Tibial nerve (tissue), 4 donors: ENCODE results near the gene CAV1. TPM values are rescaled to one million over a fixed set of nuclear protein-coding genes. Genes with fewer than 3 reads are reported as not detected.
A peak's percentile ranks its signal among the peaks of the same experiment; 100 is the strongest.

ENCODE experiments used
- DNase-seq, 2 donors: peaks; one replicate each; pipeline ENCODE4 v3.0.0-alpha.2; 2019; ENCODE audit warnings: low spot score in 2 of 2
- H3K27ac ChIP-seq, 4 donors: fragments of 200-600 bp; sonication (generic) in 3 of 4; one replicate each; pipeline ENCODE4 v1.5.1; 2017 to 2019; ENCODE audit warnings: mild to moderate bottlenecking in 1 of 4
- H3K27me3 ChIP-seq, 2 donors: fragments of 200-600 bp; sonication (generic) in 1 of 2; one replicate each; pipeline versions ENCODE4 v1.5.1 to v1.6.0; 2017 to 2019
- H3K36me3 ChIP-seq, 3 donors: fragments of 200-600 bp; sonication (generic); one replicate each; pipeline ENCODE4 v1.5.1; 2018 to 2019
- H3K4me1 ChIP-seq, 4 donors: fragments of 200-600 bp; sonication (generic) in 3 of 4; one replicate each; pipeline ENCODE4 v1.5.1; 2017 to 2019
- H3K4me3 ChIP-seq, 4 donors: fragments of 200-600 bp; sonication (generic) in 3 of 4; one replicate each; pipeline ENCODE4 v1.5.1; 2017 to 2019; ENCODE audit warnings: mild to moderate bottlenecking in 1 of 4, moderate library complexity in 1 of 4
- H3K9me3 ChIP-seq, 4 donors: fragments of 200-600 bp; sonication (generic) in 3 of 4; one replicate each; pipeline ENCODE4 v1.5.1; 2017 to 2019
- EP300 ChIP-seq, 2 donors: sonication (generic); formaldehyde crosslinking; IDR thresholded peaks; one replicate each; pipeline ENCODE4 v1.6.1; 2017; ENCODE audit warnings: antibody characterized with exemption in 2 of 2, mild to moderate bottlenecking in 1 of 2
- POLR2A ChIP-seq, 2 donors: fragments of 450-650 bp; IDR thresholded peaks; one replicate each; pipeline ENCODE4 v1.6.1; 2017; ENCODE audit warnings: antibody characterized with exemption in 2 of 2, mild to moderate bottlenecking in 2 of 2, moderate library complexity in 2 of 2
- WGBS, 2 donors: methylation state at CpG; one replicate each; pipeline ENCODE4 v1.1.5; 2018; 5-methylcytosine and 5-hydroxymethylcytosine counted together
- total RNA-seq, 4 donors: library from RNA; depleted of rRNA; stranded (reverse); fragments of >200 nt; gene quantifications; one replicate each; pipeline ENCODE4 v1.1.0, GENCODE V29; 2016
- TF ChIP-seq, protein P1 (sequence below), 5 experiments: fragments of 200-600 bp in 3 of 5; fragments of 450-650 bp in 2 of 5; sonication (generic) in 3 of 5; IDR thresholded peaks; one replicate each; pipeline ENCODE4 v1.5.1; 2016 to 2019; ENCODE audit warnings: antibody characterized with exemption in 5 of 5, mild to moderate bottlenecking in 3 of 5, moderate library complexity in 2 of 5

CAV1 gene
- total RNA-seq, 4 donors from 2014 or later: 196 to 375 (median 312) TPM

DNA sequence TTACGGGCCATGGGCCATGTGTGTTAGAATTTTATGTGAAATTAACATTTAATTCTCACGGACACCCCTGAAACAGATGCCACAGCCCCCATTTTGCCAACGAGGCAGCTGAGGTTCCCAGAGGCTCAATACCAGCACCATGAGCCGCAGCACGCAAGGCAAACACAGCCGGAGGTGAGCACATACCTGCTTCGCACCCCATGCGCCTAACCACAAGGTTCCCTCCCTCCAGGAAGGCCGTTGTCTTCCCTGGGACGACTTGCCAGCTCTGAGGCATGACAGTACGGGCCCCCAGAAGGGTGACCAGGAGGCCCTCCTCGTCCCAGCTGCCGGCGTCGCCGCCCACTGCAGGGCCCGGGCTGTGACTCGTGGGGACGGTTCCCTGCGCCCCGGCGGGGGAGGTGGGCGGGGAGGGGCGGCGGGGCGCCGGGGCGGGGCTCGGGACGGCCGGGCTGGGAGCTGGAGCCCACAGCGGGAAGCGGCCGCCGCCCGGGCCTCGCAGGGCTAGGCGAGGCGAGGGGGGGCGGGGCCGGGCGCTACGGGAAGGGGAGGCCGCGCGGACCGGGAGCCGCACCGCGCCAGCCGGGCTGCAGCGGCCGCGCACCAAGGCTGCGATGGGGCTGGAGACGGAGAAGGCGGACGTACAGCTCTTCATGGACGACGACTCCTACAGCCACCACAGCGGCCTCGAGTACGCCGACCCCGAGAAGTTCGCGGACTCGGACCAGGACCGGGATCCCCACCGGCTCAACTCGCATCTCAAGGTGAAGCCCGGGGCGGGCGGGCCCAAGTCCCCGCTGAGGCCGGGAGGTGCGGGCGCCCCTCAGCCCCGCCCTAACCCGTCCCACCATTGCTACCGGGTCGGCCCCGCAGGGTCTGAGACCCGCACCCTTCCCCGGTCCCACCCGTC, 25.4 kb upstream of the CAV1 start, which contains the start of gene CAV2:
CAV2 (plus strand) TSS at position 571 of the 910 bp plus-strand sequence; CDS start at position 615, 44 bp downstream.
- peak; percentile 26 to 28 for DNase-seq
- no peaks in the 10 kb centered on the region for H3K36me3 ChIP-seq
- H3K27me3 ChIP-seq: no peaks in the 10 kb centered on the region
- TF ChIP-seq, protein P1, sequence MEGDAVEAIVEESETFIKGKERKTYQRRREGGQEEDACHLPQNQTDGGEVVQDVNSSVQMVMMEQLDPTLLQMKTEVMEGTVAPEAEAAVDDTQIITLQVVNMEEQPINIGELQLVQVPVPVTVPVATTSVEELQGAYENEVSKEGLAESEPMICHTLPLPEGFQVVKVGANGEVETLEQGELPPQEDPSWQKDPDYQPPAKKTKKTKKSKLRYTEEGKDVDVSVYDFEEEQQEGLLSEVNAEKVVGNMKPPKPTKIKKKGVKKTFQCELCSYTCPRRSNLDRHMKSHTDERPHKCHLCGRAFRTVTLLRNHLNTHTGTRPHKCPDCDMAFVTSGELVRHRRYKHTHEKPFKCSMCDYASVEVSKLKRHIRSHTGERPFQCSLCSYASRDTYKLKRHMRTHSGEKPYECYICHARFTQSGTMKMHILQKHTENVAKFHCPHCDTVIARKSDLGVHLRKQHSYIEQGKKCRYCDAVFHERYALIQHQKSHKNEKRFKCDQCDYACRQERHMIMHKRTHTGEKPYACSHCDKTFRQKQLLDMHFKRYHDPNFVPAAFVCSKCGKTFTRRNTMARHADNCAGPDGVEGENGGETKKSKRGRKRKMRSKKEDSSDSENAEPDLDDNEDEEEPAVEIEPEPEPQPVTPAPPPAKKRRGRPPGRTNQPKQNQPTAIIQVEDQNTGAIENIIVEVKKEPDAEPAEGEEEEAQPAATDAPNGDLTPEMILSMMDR (IDR thresholded peaks at IDR 0.05): no peak
- TF ChIP-seq EP300 (IDR thresholded peaks at IDR 0.05): no peak
- peak in 1 of 2 donors; percentile 46 for TF ChIP-seq POLR2A (IDR thresholded peaks at IDR 0.05)
- H3K27ac ChIP-seq: peak within 1 kb of the TSS; percentile 86 to 96 (median 93)
- peaks cover 0 to 27% (median 0%) of the 10 kb centered on the region in 4 donors for H3K4me1 ChIP-seq
- H3K9me3 ChIP-seq: no peaks in the 10 kb centered on the region
- 6 to 7% methylated on average over 40 to 56 of the region's 86 CpGs for WGBS, 2 donors
- H3K4me3 ChIP-seq: peak within 1 kb of the TSS; percentile 72 to 97 (median 80)

DNA sequence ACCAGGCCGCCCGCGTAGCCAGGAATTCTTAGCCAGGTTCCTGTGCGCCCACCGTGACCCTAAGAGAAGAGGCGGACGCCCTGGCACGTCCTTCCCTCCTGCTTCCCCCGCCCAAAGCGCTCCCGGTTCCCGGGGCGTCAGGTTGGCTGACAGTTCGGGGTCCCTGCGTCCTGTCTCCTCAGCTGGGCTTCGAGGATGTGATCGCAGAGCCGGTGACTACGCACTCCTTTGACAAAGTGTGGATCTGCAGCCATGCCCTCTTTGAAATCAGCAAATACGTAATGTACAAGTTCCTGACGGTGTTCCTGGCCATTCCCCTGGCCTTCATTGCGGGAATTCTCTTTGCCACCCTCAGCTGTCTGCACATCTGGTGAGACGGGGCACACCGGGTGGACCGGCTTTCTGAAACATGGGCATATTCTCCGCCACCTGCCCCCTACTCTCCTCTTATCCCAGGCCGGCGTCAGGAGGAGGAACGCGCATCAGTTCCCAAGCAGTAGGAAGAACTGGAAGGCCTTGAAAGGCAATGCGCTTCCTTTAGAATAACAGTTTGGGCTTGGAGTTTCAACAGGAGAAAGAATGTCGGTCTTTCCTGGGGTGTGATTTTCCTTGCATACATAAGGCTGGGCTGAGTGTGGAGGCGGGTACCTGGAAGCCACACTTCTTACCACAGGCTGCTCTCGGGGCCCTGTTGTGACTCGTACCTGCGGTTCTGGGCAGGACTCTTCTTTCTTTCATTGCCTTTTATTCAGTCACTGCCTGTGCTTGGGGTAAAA, 24.6 kb upstream of the CAV1 start:
- peak in 1 of 2 donors; percentile 38 for TF ChIP-seq EP300 (IDR thresholded peaks at IDR 0.05)
- TF ChIP-seq, protein P1 (IDR thresholded peaks at IDR 0.05): no peak
- TF ChIP-seq POLR2A (IDR thresholded peaks at IDR 0.05): no peak
- Histone ChIP-seq H3K4me1 (peaks cover 0 to 28% (median 0%) of the 10 kb centered on the region in 4 donors), H3K27me3 (no peaks in the 10 kb centered on the region), H3K36me3 (no peaks in the 10 kb centered on the region), H3K9me3 (no peaks in the 10 kb centered on the region), H3K27ac (peak overlapping the region; percentile 86 to 96 (median 93)), H3K4me3 (peak overlapping the region; percentile 72 to 97 (median 80))
- peak in 1 of 2 donors; percentile 28 for DNase-seq
- 12 to 15% methylated on average over 21 to 32 of the region's 36 CpGs for WGBS, 2 donors

DNA sequence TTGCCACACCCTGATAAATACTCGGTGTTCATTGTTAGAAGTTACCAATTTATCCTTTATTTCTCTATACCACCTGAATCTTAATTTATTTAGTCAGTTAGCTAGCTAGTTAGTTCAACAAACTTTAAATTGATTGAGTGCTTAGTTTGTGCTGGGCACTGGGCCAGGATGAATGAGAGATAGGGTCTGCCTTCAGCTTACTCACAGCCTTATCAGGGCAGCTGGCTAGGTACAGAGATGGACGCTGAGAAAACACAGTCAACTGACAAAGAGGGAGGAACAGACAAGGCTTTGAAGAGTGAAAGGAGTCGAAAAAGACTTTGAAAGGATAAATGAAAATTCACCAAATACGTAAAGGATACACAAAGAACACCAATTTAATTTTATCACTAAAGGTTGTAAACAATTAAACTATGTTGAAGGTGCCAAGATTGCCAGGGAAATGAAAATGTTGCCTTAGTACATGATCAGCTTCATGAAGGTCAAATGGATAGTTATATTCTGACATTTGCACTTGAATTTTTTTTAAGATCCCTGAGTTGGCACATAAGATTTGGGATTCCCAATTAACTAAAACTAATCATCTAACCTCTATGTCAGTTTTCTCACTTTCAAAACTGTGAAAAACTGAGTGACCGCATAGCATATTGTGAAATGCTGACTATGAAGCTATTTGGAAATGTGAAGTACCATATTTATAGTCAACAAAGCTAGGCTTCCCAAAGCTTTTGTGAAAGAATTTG, 23.2 kb upstream of the CAV1 start:
- peaks cover 0 to 36% (median 0%) of the 10 kb centered on the region in 4 donors for H3K4me1 ChIP-seq
- 73 to 76% methylated on average over 5 of the region's 5 CpGs for WGBS, 2 donors
- no peak for DNase-seq
- peak overlapping the region; percentile 86 to 96 (median 93) for H3K27ac ChIP-seq
- peak overlapping the region in 3 of 4 donors; percentile 72 to 83 (median 78) for H3K4me3 ChIP-seq
- TF ChIP-seq POLR2A (IDR thresholded peaks at IDR 0.05) (no peak), EP300 (IDR thresholded peaks at IDR 0.05) (no peak)
- TF ChIP-seq, protein P1 (IDR thresholded peaks at IDR 0.05): no peak
- no peaks in the 10 kb centered on the region for H3K27me3 ChIP-seq
- H3K36me3 ChIP-seq: peaks cover 0 to under 1% (median 0%) of the 10 kb centered on the region in 3 donors
- no peaks in the 10 kb centered on the region for H3K9me3 ChIP-seq

DNA sequence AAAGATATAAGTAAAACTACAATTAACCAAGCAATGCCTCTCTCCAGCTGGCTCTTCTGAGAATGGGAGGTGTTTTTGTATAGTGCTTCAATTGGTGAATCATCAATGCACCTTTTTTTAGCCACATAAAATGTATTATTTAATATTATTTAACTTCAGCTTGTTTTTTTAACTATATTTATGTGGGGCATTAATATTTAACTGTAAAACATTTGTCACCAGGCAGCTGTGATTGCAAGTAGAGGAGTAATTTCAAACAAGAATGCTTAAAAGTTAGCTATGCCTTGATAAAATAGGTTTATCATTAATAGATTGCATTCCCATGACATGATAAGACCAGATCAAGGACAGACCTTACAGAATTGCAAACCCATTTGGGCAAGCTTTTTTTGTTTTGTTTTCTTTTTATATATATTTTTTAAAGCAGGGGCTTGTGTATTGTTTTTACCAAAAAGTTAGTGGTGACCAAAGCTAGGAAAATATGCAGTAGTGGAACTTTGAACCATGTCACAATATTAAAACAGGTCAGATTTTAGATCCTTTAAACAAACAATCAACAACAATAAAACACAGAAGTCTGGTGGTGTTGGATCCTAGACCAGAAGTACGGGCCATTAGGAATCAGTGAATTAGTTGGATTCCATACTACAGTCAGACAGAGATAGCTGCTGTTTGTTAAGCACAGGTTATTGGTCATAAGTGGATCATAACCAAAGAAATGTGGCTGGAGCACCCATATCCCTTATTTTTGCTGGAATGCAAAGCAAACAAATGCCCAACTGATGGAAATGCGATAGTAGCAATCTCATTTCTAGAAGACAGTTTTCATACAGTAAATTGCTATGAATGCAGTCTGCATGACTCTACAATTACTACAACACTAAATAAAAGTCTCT, 22.4 kb upstream of the CAV1 start:
- Histone ChIP-seq H3K4me3 (peak overlapping the region in 1 of 4 donors; percentile 78), H3K4me1 (peaks cover 0 to 39% (median 0%) of the 10 kb centered on the region in 4 donors), H3K27ac (peak overlapping the region in 3 of 4 donors; percentile 43 to 96 (median 90))

More for the DNA sequence above, 22.4 kb upstream of the CAV1 start:
- peaks cover 0 to 9% (median 0%) of the 10 kb centered on the region in 3 donors for H3K36me3 ChIP-seq
- WGBS, 2 donors: 69 to 74% methylated on average over 2 of the region's 2 CpGs
- DNase-seq: no peak
- TF ChIP-seq POLR2A (IDR thresholded peaks at IDR 0.05): no peak
- TF ChIP-seq EP300 (IDR thresholded peaks at IDR 0.05): no peak
- TF ChIP-seq, protein P1 (IDR thresholded peaks at IDR 0.05): no peak
- no peaks in the 10 kb centered on the region for H3K9me3 ChIP-seq
- H3K27me3 ChIP-seq: no peaks in the 10 kb centered on the region
